ENCODE measurements around the gene DLAT. TPM values are rescaled to one million over a fixed set of nuclear protein-coding genes. Genes with fewer than 3 reads are reported as not detected.

DLAT gene
- total and polyA plus RNA-seq, 2 experiments from 2014 or later, result 31.8 to 66.5 TPM

DNA sequence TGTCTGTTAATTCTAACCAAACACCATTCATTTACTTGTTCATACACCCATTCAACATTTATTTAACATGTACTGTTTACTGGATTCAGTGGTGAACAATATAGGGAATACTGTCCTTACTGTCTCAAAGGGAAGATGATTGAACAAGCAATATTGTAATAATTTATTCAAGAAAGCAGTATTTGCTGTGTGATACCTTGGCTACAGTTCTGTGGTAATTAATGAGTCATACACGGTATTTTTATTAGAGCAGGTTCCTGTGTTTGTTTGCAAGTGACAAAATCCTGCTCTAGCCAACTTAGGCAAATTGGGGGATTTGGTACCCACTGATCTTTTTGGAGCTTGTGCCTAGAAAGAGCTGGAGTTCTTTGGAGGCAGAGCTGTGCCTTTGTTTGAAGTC is 32.9 kb downstream of the DLAT start:
- H3K9me2 ChIP-seq (ENCODE audit: insufficient read depth), result no peaks in the 10 kb centered on the region
- DNase-seq (ENCODE audit: low spot score) (no peak), ATAC-seq (no peak)
- Mint-ChIP-seq H3K36me3 (ENCODE audit: low read depth) (peaks cover 58% of the 10 kb centered on the region), H3K4me3 (no peak overlapping the region), H3K4me1 (no peaks in the 10 kb centered on the region), H3K27me3 (ENCODE audit: insufficient read depth, low read depth, poor library complexity) (peaks cover 3% of the 10 kb centered on the region), H3K9me3 (no peaks in the 10 kb centered on the region), H3K27ac (no peak overlapping the region)
- 0 out of 2 replicates have a peak, but pooled peaks cover 3% of the 10 kb centered on the region for H3F3A ChIP-seq (replicated peaks; ENCODE audit: low read depth)
- no peak overlapping the region for H3K27ac ChIP-seq (ENCODE audit: low read depth)
- no peaks in the 10 kb centered on the region for H3K4me1 ChIP-seq (ENCODE audit: insufficient read depth)
- H2AFZ ChIP-seq, result no peak overlapping the region
- peaks cover 5% of the 10 kb centered on the region; the same call in 1 of the 2 replicates for H3K79me2 ChIP-seq (replicated peaks; ENCODE audit: insufficient read depth)
- no peaks in the 10 kb centered on the region for H3K27me3 ChIP-seq (ENCODE audit: insufficient read depth)
- H3K36me3 ChIP-seq (ENCODE audit: insufficient read depth), result peaks cover 33% of the 10 kb centered on the region
- H4K20me1 ChIP-seq (replicated peaks; ENCODE audit: insufficient read depth), result peaks cover 11% of the 10 kb centered on the region; the same call in 1 of the 2 replicates
- TF ChIP-seq ZNF331 (CRISPR knock-in tag; IDR thresholded peaks at IDR 0.05; ENCODE audit: low read depth) (no peak), EZH2 (IDR thresholded peaks at IDR 0.05; ENCODE audit: low read depth, unreplicated experiment) (no peak), STAT1 (IDR thresholded peaks at IDR 0.05; ENCODE audit: unreplicated experiment) (no peak), CREB1 (CRISPR knock-in tag; IDR thresholded peaks at IDR 0.05; ENCODE audit: low read depth) (no peak)
- TF ChIP-seq, protein P1, sequence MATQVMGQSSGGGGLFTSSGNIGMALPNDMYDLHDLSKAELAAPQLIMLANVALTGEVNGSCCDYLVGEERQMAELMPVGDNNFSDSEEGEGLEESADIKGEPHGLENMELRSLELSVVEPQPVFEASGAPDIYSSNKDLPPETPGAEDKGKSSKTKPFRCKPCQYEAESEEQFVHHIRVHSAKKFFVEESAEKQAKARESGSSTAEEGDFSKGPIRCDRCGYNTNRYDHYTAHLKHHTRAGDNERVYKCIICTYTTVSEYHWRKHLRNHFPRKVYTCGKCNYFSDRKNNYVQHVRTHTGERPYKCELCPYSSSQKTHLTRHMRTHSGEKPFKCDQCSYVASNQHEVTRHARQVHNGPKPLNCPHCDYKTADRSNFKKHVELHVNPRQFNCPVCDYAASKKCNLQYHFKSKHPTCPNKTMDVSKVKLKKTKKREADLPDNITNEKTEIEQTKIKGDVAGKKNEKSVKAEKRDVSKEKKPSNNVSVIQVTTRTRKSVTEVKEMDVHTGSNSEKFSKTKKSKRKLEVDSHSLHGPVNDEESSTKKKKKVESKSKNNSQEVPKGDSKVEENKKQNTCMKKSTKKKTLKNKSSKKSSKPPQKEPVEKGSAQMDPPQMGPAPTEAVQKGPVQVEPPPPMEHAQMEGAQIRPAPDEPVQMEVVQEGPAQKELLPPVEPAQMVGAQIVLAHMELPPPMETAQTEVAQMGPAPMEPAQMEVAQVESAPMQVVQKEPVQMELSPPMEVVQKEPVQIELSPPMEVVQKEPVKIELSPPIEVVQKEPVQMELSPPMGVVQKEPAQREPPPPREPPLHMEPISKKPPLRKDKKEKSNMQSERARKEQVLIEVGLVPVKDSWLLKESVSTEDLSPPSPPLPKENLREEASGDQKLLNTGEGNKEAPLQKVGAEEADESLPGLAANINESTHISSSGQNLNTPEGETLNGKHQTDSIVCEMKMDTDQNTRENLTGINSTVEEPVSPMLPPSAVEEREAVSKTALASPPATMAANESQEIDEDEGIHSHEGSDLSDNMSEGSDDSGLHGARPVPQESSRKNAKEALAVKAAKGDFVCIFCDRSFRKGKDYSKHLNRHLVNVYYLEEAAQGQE (IDR thresholded peaks at IDR 0.05; ENCODE audit: unreplicated experiment), result no peak
- TF ChIP-seq, protein P2, sequence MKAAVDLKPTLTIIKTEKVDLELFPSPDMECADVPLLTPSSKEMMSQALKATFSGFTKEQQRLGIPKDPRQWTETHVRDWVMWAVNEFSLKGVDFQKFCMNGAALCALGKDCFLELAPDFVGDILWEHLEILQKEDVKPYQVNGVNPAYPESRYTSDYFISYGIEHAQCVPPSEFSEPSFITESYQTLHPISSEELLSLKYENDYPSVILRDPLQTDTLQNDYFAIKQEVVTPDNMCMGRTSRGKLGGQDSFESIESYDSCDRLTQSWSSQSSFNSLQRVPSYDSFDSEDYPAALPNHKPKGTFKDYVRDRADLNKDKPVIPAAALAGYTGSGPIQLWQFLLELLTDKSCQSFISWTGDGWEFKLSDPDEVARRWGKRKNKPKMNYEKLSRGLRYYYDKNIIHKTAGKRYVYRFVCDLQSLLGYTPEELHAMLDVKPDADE (IDR thresholded peaks at IDR 0.05), result no peak
- no peak overlapping the region for H3K4me3 ChIP-seq
- H3K4me2 ChIP-seq, result no peak overlapping the region

DNA sequence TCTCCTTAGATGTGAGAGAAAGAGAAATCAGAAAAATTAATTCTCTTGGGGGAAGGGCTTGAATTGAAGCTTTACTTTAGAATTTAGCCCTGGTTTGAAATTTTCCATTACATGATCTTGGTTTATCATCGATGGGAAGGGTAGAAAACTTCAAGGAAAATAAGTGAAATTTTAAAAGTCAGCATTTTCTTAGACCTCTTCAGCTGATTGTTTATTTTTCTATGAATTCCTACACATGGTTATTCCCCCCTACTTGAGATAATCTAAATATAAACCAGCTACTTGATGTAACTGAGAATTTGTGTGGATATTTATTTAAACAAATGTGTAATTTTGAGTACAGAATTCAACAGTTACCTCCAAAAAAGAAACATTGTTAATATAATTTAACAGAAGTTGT is 37.7 kb downstream of the DLAT start:
- no peaks in the 10 kb centered on the region for H3F3A ChIP-seq (replicated peaks; ENCODE audit: low read depth)
- no peak overlapping the region for H3K4me3 Mint-ChIP-seq
- TF ChIP-seq POLR2AphosphoS5 (IDR thresholded peaks at IDR 0.05; ENCODE audit: low read depth), result no peak
- no peak for TF ChIP-seq ZNF114 (CRISPR knock-in tag; IDR thresholded peaks at IDR 0.05)
- H3K9me2 ChIP-seq (ENCODE audit: insufficient read depth), result no peaks in the 10 kb centered on the region
- no peak overlapping the region for H3K4me2 ChIP-seq
- no peaks in the 10 kb centered on the region for H3K9me3 Mint-ChIP-seq
- no peaks in the 10 kb centered on the region for H3K27me3 Mint-ChIP-seq (ENCODE audit: insufficient read depth, low read depth, poor library complexity)
- ATAC-seq (no peak), DNase-seq (ENCODE audit: low spot score) (no peak)
- no peak overlapping the region for H3K27ac ChIP-seq (ENCODE audit: low read depth)
- H3K27ac Mint-ChIP-seq, result no peak overlapping the region
- no peaks in the 10 kb centered on the region for H3K79me2 ChIP-seq (replicated peaks; ENCODE audit: insufficient read depth)
- H3K4me1 ChIP-seq (ENCODE audit: insufficient read depth), result no peaks in the 10 kb centered on the region
- no peaks in the 10 kb centered on the region for H3K27me3 ChIP-seq (ENCODE audit: insufficient read depth)
- no peak overlapping the region for H3K4me3 ChIP-seq
- no peaks in the 10 kb centered on the region for H3K4me1 Mint-ChIP-seq
- H3K36me3 ChIP-seq (ENCODE audit: insufficient read depth), result peaks cover 7% of the 10 kb centered on the region; the same call in 1 of the 2 replicates
- H2AFZ ChIP-seq, result no peak overlapping the region
- peaks cover 31% of the 10 kb centered on the region; the same call in 2 of the 3 replicates for H3K36me3 Mint-ChIP-seq (ENCODE audit: low read depth)
- 0 out of 2 replicates have a peak, but pooled peaks cover 6% of the 10 kb centered on the region for H4K20me1 ChIP-seq (replicated peaks; ENCODE audit: insufficient read depth)
